HG02571 (cell line): ENCODE data around the gene DOP1A.
A peak's percentile ranks its signal among the peaks of the same experiment; 100 is the strongest.
"Not testable (repeated sequence)": the region's sequence is repeated elsewhere in the genome, so short reads cannot be mapped to it uniquely, and the experiment has no call there.

Experiments
- ATAC-seq: cut with Tn5 transposase; IDR thresholded peaks from one replicate; pipeline ENCODE4 v1.9.1; 2021; ENCODE audit warnings: mild to moderate bottlenecking, moderate library complexity; ENCODE audit not compliant: unreplicated experiment

DOP1A gene

DNA sequence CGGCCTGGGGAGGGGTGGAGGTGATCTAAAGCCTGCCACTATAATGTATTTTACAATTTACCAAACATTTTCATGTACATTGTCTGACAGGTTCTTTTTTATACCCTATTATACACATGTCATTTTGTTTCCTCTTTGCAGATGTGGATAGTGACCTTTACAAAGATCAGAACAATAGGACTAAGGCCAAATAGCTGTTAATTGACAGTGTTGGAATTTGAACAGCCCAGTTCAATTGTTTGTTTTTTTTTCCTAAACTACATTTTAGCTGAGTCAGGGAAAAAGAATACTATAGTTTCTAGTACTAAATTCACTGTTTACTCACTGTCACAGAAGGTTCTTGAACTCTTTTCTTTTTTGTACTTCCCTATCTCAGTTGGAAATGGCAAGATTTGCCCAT, 85.4 kb downstream of the DOP1A start:
- ATAC-seq, result no peak

DNA sequence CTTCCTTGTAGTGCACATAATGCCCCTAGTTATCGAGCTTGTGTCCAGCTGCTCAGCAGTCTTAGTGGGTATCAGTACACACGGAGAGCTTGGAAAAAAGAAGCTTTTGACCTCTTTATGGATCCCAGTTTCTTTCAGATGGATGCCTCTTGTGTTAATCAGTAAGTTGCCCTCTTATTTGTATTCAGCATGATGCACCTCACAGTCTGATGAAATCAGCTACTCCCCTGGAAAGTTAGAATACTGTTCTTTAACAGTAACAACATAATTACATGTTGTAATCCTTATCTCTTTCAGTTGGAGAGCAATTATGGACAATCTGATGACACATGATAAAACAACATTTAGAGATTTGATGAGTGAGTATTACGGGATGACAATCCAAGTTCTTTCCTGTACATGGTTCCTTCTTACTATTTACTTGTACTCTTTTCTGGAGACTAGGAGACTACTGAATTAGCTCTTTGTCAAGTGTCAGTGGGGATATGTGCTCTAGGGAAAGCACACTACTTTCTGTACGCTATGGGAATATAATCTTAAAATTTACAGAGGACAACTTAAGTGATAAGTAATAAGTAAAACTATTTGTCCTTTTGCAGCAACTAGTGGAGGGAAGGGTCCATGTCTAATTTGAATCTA, 86.5 kb downstream of the DOP1A start:
- no peak for ATAC-seq

DNA sequence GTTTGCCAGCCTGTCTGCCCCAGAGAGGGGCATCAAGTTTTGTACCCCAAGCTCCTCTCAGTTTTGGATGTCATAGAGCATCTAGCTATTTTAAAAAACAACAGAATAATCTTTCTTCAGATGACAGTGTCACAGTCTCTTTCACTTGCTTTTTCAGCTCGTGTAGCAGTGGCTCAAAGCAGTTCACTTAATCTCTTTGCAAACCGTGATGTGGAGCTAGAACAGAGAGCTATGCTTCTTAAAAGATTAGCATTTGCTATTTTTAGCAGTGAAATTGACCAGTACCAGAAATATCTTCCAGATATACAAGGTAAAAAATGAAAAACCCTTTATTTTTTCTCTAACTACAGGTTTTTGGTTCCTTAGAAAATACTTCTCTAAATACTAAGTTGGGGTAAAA, 88.3 kb downstream of the DOP1A start:
- no peak for ATAC-seq

DNA sequence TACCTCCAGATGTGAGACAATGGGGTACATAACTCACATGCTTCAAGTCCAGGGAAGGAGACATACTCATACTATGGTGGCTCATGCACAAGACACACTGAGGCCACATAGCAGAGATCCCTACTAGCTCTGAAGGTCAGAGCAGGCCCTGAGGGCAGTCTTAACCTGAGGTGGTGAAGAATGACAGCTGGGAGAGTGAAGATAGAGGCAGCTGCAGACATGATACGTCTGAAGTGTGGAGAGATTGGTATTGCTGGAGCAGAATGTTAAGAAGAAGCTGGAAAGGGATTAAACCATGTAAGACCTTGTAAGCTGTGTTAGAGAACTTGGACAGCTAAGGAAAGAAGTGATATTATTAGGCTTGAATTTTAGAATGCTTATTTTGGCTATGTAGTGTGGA, 92.7 kb downstream of the DOP1A start:
- ATAC-seq, result no peak

DNA sequence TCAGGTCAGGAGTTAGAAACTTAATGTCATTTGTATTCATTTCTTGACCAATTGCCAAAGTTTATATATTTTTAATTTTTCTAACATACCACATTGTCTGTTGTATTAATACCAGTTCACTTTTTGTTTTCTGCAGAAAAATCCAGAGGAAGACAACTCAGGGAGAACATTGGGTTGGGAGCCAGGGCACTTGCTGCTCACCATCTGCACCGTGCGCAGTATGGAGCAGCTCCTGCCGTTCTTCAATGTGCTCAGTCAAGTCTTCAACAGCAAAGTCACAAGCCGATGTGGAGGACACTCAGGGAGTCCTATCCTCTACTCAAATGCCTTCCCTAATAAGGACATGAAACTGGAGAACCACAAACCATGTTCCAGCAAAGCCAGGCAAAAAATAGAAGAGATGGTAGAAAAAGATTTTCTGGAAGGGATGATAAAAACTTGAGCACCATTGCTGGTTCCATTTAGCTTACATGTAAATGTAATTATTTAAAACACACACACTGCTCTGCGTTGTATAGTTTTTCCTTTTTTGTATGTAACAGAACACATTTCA, 100.3 kb downstream of the DOP1A start:
- no peak for ATAC-seq

DNA sequence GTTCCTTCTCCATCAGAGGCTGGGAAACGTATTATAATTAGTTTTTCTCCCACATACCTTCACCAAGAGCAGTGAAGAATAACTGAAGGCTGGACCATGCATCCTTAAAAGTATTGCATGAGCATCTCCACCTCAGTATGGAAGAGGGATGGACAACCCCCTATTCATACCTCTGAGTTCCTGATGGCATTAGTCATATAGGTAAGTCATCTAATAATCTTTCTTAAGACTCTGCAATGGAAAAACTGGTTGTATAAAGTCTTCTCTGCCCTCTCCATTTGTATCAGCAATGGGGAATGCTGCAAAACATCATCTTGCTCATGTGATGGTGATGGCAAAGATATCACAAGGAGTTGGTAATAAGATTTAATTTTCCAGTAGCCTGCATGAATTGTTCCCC, 101.1 kb downstream of the DOP1A start:
- no peak for ATAC-seq

DNA sequence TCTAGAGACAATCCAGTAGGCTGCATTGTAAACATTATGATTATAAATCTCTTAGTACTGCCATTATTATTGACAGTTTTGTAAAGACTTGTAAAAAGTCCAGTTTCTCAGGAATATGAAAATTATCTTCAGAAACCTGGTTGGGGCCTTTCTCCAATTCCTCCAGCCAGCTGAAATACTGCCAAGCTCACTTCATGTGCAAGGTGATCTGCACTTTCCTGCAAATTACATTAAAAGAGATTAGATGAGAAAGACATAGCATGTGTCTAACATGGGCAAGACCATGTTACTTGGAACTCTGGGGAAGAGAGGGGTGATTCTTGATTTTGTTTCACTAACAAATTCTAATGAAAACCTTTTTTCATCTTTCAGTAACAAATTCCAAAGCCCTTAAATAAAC, 101.6 kb downstream of the DOP1A start:
- ATAC-seq, result no peak

DNA sequence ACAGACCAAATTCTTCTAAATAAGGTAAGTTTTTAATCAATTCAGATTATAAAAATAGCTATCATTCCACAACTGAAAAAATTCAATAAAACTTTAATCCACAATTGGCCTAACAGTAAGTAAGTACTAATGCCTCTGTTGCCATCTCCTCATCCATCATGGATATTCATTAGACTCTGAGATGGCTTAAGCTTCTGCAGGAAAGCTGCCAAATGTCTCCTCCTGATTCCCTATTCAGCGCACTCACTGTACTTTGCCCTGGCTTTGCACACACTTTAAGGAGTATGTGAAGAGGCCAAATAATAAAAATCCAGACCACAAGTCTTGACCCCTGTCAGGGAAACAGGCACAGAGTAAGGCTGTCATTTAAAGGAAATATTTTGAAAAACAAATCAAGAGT, 102.0 kb downstream of the DOP1A start:
- no peak for ATAC-seq

DNA sequence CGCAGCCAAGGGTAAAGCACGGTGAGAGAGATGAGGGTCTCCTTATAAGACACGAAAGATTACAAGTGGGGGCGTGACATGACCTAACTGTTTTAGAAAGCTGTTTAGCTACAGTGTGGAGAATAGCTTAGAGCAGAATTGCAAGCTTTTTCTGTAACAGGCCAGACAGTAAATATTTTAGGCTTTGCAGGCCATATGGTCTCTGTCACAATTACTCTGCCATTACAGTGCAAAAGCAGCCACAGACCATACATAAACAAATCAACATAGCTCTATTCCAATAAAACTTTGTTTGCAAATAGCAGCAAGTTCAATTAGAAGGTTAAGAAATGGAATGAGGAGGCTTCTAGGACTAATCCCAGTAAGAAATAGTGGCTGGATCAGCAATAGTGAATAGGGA, 108.8 kb downstream of the DOP1A start:
- ATAC-seq, result no peak

DNA sequence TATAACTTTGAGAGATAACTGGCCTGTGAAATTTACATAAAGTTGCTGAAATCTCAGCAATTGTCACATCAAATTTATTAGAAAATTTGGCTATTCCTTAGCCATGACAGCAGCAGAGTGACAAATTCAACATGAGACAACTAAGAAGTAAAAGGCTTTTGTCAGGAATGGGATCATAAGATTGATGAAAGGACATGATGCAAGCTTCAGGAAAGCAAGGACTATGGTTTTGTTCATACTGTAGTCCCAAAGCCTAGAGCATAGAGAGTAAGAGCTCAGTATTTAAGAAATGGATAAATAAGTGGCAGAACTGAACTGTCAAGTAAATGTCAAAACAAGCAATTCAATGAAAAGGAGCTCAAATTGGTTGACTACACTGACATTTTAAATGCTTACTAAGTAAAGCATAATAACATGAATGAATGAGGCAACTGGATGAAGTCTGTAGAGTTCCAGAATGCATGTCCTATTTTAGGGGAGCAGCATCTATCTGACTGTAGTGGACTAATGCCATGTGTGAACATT, 113.0 kb downstream of the DOP1A start:
- ATAC-seq, result no peak

DNA sequence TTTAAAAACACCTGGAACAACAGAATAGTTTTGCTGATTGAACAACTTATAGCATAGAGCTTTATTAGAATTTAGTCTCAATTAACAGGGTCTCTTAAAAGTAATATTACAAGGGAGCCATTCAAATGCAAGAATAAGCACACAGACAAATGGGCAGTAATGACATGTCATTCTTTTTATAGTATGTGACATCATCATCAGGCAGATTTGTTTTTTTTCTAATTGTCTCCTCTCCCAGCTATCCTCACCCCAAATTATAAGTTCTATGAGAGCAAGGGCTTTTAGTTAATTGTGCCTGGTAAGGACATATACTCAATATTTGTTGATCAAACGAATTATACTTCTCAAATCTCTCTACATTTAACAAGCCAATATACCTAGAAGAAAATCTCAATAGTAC, 114.6 kb downstream of the DOP1A start:
- ATAC-seq, result no peak

DNA sequence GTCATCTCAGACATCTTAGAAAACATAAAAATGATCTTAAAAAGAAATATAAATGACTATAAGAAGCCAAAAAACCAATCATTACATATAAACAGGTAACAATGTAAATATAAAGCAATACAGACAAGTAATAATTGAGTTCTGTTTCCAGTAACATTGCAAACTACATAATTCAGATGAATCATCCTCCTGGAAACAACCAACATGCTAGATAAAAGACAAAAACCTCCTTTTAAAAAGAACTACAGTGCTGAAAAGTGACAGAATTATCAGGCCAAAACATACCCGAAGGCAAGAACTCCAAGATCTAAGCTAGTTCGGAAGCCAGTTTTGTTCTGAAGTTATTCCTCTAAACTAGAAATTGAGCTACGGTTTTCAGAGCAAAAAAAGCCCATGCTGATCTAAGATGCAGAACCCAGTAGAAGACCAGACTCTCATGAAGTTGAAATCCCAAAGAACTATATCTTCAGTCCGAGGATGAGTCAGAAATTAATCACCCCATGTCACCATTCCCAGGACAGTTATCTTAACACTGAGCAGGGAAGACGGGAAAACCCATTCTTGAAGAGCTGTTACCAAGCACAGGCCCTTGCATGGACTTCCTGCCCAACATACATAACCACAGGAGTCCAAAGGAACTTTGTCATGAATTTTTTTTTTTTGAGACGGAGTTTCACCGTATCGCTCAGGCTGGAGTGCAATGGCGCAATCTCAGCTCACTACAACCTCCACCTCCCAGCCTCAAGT, 115.8 kb downstream of the DOP1A start:
- ATAC-seq, result no peak

DNA sequence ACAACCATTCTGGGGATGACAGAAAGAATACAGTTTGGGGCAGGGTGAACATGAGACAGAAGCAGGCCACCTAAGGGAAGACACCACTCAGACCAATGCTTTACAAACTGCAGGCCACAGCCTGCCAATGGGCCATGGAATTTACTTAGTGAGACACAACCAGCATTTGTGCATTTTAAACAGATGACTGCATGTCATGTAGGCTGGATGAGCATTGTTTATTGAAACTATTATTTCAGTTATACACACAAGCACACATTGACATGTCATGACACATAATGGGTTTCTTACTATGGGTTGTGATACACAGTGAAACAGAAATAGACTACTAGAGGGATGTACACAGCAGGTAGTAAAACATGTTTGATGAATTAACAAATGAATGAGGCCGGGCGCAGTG, 117.6 kb downstream of the DOP1A start:
- ATAC-seq, result no peak

DNA sequence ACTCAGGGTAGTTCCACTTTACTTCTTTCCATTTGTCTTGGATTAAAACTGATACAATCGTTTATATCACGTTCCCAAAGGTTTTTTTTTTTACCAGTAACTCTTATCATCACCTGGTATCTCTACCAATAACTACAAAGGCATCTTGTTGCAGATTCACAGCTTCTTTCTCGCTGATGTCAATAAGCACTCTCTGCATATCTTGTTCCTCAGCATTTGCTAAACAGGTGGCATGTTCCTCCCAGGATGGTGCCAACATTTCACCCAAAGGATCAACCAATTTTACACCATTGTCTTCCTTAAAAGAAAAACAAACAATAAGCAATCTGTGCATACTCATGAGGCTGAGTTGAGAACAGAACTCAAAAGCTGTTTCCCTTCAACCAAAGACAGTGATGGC, 121.0 kb downstream of the DOP1A start:
- no peak for ATAC-seq

DNA sequence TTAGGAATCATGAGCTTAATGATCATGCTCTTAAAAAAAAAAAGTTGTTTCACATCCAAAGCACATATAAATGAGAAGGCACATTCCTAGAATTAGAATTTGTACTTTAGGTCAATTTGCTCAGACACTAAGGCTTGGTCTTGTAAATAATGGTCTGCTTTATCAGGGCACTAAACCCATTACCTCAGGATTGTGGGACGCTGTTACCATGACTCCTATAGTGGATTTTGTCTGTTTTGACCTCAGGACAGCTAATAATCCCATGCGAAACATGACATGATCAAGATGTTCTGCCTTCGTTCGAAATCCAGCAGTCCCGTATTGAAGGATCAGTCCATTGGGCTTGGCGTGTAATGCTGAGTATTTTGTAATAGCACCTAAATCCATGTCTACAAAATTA, 123.2 kb downstream of the DOP1A start:
- no peak for ATAC-seq

DNA sequence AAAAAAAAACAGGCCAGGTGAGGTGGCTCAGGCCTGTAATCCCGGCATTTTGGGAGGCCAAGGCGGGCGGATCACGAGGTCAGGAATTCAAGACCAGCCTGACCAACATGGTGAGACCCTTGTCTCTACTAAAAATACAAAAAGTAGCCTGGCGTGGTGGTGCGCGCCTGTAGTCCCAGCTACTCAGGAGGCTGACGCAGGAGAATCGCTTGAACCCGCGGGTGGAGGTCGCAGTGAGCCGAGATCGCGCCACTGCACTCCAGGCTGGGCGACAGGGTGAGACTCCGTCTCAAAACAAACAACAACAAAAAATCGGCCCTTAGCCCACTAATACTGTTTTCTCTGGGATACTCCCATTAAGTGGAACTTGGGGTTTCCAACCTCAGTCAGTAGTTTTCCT, 124.5 kb downstream of the DOP1A start:
- ATAC-seq, result not testable (repeated sequence)

DNA sequence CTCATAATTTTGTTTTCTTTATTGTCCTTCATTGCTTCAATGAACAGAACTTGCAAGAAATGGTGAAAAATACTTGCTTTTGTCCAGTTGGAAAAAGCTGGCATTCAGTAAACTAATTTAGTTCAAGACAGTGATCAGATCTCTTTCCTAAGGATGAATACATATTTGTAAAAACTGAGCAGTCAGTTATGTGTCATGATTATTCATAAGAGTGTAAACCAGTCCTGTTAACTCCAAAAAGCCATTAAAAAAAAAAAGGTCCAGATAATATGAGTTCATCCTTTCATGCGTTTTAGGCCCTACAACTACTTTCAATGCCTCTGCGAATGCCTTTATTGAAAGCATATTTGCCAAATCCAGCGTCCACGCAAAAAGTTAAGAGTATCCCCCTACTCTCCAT, 125.0 kb downstream of the DOP1A start:
- no peak for ATAC-seq

DNA sequence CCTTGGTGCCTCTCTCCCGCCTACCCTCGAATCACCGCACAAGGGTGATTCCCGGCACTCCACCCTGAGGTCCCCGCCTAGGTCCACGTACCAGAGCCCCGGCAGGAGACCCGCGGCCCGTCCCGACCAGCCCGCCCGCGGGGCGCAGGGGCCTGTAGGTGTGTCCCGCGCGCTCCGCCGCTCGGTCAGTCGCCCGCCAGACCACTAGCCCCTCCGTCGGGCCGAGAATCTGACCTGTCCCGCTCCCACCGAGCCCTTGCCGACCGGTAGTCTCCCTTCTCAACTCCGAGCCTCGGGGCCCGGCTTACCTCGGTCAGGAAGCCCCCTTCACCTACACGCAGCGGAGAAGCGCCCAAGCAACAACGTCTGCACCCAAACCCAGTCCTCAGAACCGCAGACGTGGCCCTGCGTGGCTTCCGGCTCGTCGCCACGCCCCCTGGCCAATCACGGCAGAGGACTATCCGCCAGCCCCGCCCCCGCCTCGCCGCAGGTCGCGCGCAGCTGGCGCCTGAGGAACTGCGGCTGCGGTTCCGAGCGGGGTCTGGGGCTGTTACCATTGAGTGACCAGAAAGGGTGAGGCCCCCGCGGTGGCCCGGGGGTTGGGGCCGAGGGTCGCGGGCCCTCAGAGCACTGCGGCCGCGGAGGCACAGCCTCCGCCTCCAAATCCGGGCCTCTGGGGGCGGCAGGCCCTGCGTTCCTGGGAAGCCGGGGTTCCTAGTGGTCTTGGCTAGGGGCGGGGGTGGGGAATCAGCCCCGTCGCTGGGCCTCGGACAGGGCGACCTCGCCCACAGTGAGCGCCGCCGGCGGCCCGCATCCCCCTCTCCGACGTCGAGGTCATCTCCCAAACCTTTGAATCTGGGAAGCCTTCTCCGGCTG, 125.6 kb downstream of the DOP1A start, which contains the start of the genes PGM3 and RWDD2A:
Gene PGM3, minus strand, starts transcription at position 395 of the 876 bp plus-strand sequence. CDS start 2,253 bp downstream, outside the sequence.
Gene RWDD2A, plus strand, starts transcription at position 487 of the 876 bp plus-strand sequence. CDS start 1,095 bp downstream, outside the sequence.
- ATAC-seq, result peak; percentile 94

DNA sequence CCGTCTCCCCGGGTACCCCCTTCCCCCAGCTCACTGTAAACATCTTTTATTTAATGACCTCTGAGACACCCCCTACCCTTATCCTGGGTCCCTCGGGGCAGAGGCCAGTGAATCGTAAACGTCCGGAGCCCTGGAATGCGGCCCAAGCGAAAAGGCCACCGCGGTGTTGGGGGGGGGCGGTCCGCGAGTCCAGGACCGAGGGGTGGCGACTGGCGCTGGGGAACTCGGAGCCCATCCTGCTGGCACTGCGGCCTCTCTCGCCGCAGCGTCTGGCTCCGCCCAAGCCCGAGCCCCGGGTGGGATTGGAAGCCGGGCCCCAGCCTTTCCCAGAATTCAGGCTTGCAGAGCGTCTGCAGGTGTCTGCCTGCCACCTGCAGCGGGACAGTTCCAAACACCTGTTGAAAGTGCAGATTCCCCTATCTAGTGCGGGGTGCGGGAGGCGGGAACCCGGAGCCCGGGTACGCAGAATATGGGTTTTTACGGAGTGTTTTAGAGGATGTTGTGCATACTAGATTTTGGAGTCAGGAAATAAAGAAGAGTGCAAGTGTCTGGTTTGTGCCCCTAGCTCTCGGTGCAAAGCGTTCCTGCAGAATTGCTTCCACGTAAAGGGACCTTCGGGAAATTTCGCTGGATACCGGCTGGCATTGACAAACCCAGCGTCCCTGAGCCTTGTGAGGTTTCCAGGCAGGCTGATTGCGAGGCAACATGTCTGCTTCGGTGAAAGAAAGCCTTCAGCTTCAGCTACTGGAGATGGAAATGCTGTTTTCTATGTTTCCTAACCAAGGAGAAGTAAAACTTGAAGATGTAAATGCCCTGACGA, 126.5 kb downstream of the DOP1A start:
- ATAC-seq, result peak; percentile 38
